Measurements from ENCODE around the gene CHCHD4.

DNA sequence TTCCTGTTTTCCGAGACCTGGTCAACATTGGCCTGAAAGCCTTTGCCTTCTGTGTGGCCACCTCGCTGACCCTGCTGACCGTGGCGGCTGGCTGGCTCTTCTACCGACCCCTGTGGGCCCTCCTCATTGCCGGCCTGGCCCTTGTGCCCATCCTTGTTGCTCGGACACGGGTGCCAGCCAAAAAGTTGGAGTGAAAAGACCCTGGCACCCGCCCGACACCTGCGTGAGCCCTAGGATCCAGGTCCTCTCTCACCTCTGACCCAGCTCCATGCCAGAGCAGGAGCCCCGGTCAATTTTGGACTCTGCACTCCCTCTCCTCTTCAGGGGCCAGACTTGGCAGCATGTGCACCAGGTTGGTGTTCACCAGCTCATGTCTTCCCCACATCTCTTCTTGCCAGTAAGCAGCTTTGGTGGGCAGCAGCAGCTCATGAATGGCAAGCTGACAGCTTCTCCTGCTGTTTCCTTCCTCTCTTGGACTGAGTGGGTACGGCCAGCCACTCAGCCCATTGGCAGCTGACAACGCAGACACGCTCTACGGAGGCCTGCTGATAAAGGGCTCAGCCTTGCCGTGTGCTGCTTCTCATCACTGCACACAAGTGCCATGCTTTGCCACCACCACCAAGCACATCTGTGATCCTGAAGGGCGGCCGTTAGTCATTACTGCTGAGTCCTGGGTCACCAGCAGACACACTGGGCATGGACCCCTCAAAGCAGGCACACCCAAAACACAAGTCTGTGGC lies 17.1 kb upstream of the CHCHD4 start:
- TF ChIP-seq JUNB (IDR thresholded peaks at IDR 0.05) (no peak), MEF2A (IDR thresholded peaks at IDR 0.05; ENCODE audit: insufficient read depth, low read depth, low read length) (no peak)
- TF ChIP-seq, protein P1, sequence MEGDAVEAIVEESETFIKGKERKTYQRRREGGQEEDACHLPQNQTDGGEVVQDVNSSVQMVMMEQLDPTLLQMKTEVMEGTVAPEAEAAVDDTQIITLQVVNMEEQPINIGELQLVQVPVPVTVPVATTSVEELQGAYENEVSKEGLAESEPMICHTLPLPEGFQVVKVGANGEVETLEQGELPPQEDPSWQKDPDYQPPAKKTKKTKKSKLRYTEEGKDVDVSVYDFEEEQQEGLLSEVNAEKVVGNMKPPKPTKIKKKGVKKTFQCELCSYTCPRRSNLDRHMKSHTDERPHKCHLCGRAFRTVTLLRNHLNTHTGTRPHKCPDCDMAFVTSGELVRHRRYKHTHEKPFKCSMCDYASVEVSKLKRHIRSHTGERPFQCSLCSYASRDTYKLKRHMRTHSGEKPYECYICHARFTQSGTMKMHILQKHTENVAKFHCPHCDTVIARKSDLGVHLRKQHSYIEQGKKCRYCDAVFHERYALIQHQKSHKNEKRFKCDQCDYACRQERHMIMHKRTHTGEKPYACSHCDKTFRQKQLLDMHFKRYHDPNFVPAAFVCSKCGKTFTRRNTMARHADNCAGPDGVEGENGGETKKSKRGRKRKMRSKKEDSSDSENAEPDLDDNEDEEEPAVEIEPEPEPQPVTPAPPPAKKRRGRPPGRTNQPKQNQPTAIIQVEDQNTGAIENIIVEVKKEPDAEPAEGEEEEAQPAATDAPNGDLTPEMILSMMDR (IDR thresholded peaks at IDR 0.05 in 2 of 3, conservative IDR thresholded peaks at IDR 0.05 in 1 of 3; ENCODE audit: control insufficient read depth in 2 of 3, extremely low read depth in 1 of 3, insufficient read depth in 1 of 3, low read depth in 3 of 3, low read length in 3 of 3): no peak

All from GM12878 (cell line).